Mammary epithelial cell (primary cell): Measurements from ENCODE around the gene GSG1.

Source experiments
- EZH2 ChIP-seq: IDR thresholded peaks from 2 replicates; pipeline ENCODE4 v1.6.1; 2012; ENCODE audit warnings: low read length, inconsistent platforms, borderline replicate concordance
- TF ChIP-seq, protein P1 (sequence below), 2 donors: IDR thresholded peaks in 1 of 2; conservative IDR thresholded peaks in 1 of 2; 2 replicates each; pipeline ENCODE4 v1.5.1; 2011 to 2012; ENCODE audit warnings: inconsistent platforms in 2 of 2, low read length in 2 of 2, mild to moderate bottlenecking in 2 of 2, control low read depth in 1 of 2, low read depth in 1 of 2; ENCODE audit not compliant: insufficient read depth in 1 of 2; ENCODE audit errors: extremely low read depth in 1 of 2

DNA sequence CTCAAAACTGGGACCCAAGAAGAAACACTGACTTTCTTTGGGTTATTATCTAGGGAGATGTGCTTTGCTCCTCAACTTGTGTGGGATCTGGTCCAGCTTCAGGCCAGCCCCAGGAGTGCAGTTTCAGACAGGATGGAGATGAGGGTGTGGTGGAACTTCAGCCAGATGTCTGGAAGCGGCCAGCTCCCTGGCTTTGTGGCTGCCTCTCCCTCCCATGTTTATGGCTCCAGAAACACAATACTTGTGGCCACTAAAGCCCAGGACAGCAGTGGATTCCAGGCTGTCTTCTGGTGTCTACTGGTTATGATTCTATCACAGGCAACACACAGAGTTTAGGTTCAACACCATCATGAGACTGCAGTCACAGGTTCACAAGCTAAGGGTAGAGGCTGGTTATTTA, 48.8 kb upstream of the GSG1 start:
- TF ChIP-seq, protein P1, sequence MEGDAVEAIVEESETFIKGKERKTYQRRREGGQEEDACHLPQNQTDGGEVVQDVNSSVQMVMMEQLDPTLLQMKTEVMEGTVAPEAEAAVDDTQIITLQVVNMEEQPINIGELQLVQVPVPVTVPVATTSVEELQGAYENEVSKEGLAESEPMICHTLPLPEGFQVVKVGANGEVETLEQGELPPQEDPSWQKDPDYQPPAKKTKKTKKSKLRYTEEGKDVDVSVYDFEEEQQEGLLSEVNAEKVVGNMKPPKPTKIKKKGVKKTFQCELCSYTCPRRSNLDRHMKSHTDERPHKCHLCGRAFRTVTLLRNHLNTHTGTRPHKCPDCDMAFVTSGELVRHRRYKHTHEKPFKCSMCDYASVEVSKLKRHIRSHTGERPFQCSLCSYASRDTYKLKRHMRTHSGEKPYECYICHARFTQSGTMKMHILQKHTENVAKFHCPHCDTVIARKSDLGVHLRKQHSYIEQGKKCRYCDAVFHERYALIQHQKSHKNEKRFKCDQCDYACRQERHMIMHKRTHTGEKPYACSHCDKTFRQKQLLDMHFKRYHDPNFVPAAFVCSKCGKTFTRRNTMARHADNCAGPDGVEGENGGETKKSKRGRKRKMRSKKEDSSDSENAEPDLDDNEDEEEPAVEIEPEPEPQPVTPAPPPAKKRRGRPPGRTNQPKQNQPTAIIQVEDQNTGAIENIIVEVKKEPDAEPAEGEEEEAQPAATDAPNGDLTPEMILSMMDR (conservative IDR thresholded peaks at IDR 0.05 in 1 of 2, IDR thresholded peaks at IDR 0.05 in 1 of 2; ENCODE audit: extremely low read depth in 1 of 2, insufficient read depth in 1 of 2, low read depth in 1 of 2, low read length in 2 of 2): no peak
- TF ChIP-seq EZH2: no peak
